HG03439 (cell line): Measurements from ENCODE around the gene KNOP1.
"Not testable (repeated sequence)": the region's sequence is repeated elsewhere in the genome, so short reads cannot be mapped to it uniquely, and the experiment has no call there.

ENCODE experiments used
- ATAC-seq: cut with Tn5 transposase; IDR thresholded peaks from one replicate; pipeline ENCODE4 v1.9.1; 2021; ENCODE audit warnings: mild to moderate bottlenecking, moderate library complexity; ENCODE audit not compliant: unreplicated experiment

Gene KNOP1

DNA sequence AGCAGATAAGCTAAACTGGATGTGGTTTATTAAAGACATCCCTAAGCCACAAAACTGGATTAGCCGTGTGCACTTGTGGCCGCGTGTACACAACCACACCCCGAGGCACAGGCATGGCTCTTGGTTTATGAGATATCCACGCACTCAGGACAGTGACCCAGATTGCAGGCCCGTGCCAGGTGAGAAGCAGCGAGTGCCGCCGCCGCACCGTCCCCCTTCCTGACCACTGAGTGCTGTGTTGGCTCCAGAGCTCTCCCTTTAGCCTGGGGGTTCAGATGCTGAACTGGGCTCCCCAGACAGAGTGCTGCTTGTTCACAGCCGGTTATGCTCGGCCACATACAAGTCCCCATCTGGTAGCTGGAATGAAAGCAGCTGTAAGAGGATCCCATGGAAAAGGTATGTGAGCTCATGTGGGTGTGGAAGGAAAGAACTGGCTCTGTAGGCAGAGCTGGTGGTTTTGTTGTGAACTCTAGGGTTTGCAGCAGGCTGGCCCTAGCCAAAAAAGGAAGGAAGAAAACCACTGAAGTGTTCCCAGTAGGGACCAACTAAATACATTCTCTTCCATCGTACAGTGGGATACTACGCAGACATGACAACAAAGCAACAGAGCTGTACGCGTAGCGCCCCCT lies 29.5 kb downstream of the KNOP1 start:
- ATAC-seq: no peak

DNA sequence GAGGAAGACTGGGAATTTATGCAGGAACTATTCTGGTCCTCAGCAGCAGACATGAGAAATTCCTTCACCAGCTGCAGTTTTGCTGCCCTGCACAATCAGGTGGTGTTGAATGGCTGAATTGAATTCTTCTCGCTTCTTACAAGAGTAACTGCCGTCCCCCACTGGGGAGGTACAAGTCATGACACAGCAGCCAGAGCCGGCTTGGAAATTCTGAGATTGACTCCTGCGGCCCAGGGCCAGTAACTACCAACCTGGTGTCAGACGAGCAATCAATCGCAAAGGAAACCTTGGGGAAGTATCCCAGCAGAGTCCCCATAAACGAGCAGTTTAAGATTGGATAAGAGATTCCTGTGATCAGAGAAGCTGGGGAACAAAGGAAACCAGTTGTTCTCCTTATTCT lies 30.7 kb downstream of the KNOP1 start:
- no peak for ATAC-seq

DNA sequence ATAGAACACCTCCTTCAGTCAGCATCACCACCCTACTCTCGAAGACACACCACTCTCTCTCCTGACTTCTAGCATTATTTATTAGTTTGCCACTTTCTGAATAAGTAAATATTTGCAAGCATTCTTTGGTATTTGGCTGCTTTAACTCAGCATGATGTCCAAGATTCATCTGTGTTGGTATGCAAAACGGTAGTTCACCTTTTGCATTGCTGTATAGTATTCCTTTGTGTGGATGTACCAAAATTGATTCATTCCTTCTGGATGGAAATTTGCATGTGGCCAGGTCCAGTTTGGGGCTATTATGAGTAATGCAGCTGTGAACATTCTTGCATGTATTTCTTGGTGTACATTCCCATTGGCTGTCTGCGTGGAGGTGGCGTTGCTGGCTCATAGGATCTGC lies 32.9 kb downstream of the KNOP1 start:
- no peak for ATAC-seq

DNA sequence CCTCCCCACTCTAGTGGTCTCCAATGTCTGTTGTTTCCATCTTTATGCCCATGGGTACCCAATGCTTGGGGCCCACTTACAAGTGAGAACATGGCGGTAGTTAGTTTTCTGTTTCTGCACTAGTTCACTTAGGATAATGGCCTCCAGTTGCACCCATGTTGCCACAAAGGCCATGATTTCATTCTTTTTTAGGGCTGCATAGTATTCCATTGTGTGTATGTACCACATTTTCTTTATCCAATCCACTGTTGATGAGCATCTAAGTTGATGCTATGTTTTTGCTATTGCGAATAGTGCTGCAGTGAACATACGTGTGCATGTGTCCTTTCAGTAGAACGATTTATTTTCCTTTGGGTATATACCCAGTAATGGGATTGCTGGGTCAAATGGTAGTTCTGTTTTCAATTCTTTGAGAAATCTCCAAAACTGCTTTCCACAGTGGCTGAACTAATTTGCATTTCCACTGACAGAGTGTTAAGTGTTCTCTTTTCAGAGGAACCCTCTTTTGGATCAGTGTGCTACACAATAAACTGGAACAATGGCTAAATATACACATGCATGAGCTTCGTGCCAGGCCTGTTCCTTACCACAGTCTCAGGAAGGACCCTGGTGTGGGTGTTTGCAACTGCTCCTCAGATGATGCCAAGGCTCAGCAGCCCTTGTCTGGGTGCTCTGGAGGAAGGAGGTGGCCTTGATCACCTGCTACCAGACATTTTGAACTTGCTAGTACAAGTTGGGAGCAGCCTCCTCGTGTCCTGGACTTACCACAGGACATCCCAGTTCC lies 34.4 kb downstream of the KNOP1 start:
- no peak for ATAC-seq

DNA sequence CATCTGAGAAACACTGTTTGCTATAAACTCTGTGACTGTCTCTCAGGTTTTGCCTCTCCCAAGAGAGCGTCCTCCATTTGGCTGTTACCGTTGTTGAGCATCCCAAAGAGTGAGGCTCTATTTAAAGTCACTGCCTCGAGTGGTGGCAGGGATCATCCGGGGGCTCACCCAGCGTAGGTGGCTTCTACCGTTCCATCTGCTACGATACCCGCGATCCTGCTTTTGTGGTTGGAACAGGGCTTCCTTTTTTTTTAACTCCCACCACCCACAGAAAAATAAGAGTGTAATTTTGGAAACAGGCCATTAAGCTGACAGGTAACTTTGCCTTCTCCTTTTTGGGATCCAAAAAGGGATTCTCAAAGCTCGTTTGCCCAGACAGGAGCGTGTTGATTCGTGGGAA lies 36.4 kb downstream of the KNOP1 start:
- ATAC-seq: no peak

DNA sequence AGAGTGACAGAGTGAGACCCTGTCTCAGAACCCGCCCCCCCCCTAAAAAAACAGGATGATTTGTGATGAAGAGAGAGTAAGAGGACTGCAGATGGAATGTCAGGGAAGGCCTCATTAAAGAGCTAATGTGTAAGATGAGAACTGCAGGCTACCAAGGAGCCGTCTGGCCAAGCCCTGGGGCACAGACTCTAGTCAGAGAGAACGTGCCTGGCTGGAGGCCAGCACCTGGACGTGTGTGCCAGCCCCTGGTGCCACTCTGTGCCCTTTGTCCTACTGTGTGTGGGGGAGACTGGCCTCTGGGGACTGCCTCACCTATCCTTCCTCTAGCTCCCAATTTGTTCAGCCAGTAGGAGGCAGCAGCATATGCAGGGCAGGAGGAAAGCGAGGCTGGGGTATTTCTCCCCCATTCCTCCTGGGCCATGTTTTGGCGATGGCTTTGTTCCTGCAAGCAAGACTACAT lies 37.1 kb downstream of the KNOP1 start:
- no peak for ATAC-seq

DNA sequence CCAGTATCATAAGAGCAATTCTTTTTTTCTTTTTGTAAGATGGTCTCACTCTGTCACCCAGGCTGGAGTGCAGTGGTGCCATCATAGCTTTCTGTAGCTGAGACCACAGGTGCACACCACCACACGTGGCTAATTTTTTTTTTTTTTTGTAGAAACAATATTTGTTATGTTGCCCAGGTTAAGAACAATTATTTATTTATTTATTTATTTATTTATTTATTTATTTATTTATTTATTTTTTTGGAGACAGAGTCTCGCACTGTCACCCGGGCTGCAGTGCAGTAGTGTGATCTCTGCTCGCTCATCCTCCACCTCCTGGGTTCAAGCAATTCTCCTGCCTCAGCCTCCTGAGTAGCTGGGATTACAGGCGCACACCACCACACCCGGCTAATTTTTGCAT lies 38.7 kb downstream of the KNOP1 start:
- ATAC-seq: not testable (repeated sequence)

DNA sequence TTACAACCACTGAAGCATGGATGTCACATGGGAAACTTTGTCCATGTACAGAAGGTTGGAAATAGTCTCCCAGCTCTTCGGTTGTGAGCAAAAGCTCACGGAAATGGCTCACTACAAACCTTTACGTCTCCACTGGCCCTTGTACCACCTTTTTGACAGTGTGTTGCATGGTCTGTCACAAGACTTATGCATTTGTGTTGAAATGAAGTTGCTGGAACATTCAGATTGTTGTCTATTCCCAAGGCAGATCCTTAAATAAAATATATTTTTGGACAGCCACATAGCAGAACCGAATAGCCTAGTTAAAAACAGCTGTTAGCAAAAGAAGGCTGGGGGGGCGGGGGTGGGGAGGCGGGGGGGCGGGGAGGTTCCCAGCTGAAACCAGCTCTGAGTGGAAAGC lies 39.2 kb downstream of the KNOP1 start:
- no peak for ATAC-seq

DNA sequence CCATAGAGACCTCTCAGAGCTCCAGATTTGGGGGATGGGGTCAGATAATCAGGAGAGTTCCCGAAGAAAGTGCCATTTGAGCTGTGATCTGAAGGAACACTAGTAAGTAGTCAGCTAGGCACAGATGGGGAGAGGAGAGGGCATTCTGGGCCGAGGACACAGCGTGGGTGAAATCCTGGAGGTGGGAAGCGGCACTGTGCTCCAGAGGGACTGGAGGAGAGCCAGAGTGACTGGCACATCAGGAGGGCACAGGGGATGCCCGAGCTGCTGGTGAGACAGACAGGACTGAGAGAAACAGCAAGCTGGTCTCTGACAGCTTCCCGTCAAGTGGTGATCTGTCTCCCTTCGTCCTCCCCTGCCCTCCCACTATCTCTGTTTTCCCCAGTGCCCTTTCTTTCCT lies 40.6 kb downstream of the KNOP1 start:
- ATAC-seq: no peak

DNA sequence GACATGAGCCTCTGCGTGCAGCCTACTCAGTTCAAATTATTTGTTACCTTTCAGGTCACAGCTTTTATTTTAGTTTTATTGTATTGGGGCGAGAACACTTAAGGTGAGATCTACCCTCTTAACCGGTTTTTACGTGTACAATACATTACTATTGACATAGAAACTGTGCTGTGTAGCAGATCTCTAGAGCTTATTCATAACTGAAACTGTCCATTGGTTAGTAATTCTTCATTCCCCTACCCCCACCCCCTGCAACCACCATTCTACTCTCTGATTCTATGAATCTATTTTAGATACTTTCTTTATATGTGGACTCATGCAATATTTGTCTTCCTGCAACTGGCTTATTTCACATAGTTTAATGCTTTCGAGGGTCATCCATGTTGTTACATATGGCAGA lies 43.5 kb downstream of the KNOP1 start:
- ATAC-seq: no peak

DNA sequence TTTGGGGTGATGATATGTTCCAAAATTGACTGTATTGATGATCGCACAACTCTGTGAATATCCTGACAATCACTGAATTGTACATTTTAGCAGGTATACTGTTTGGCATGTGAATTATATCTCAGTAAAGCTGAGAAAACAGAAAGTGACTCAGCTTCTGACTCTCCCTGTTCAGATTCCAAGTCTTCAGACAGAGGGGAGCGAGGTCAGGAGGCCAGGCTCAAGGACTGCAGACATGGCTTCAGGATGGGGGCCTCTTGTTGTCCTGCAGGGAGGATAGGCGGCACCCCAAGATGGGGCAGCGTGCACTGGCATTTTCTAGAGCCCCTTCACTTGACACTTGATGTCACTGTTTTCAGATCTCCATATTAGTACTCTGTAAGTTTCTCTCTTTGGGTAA lies 45.6 kb downstream of the KNOP1 start:
- no peak for ATAC-seq

DNA sequence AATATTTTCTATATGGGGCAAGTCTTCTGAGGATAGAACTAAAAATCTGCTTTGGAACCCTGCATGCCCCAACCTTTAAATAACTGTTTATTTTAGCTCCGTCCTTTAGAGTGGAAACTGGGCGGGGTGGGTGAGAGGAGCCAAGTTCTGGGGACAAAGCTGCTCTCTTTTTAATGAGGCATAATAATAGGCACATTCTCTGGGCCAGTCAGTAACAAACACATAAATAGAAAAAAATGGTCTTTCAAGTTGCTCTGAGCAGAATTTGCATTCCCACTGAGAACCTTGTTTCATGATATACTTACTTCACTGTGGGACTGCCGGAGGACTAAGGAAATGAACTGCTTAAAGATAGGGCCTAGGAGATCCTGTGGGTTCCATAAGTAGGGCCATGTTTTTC lies 51.5 kb downstream of the KNOP1 start:
- ATAC-seq: no peak

DNA sequence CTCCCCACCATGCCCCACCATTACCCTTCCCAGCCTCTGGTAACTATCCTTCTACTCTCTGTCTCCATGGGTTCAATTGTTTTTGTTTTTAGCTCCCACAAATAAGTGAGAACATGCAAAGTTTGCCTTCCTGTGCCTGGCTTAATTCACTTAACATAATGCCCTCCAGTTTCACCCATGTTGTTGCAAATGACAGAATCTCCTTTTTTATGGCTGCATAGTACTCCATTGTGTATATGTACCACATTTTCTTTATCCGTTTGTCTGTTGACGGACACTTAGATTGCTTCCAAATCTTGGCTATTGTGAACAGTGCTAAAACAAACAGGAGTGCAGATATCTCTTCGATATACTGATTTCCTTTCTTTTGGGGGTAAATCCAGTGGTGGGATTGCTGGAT lies 52.7 kb downstream of the KNOP1 start:
- ATAC-seq: not testable (repeated sequence)

DNA sequence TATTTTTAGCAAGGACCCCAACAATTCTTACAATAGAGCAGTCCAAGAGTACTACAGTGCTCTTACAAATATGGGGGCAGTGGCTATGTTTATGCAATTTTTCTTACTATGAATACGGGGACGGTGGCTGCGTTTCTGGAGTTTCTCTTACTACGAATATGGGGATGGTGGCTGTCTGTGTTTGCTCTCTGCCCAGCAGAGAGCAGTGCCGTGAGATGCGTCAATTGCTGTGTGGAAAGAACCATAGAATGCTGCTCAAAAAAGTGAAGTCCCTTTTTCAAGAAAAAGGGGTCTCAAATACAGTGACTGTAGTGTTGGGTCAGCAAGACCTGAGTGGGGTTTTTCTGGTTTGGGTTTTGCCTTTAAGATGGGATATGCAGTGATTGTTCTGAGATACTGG lies 53.9 kb downstream of the KNOP1 start:
- ATAC-seq: no peak

DNA sequence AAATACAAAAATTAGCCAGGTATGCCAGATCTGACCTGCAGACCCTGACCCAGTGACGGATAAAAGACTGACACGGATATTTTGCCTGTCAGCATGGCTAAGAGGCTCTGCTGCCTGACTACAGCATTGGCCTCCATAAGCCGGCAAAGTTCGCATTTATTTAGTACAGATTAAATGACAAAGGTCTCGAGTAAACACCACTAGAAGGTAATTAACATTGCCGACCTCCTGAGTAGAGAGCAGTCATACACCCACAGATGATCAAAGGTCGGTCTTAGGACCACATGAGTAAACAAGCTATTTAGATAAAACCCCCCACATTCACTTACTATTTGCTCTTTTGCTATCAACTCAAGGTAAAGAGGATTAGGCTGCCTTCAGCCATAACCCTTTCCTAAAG lies 55.7 kb downstream of the KNOP1 start:
- ATAC-seq: no peak

DNA sequence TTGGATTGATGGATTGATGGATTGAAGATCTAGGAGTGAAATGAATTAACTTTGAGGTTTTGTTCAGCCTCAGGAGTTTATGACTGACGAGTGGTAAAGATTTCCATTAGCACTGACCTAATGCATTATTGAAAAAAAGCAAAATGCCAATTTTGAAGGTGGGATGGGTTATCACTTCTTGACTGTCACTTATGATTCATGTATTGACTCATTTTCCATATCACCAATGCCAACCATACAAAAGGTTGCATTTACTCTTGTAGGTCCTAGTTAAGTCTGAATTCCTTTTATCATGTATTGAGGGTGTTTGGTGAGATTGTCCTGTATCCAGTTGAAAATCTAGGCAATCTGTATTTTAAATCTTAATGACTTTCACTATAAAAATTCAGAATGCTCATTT lies 57.6 kb downstream of the KNOP1 start:
- ATAC-seq: no peak

DNA sequence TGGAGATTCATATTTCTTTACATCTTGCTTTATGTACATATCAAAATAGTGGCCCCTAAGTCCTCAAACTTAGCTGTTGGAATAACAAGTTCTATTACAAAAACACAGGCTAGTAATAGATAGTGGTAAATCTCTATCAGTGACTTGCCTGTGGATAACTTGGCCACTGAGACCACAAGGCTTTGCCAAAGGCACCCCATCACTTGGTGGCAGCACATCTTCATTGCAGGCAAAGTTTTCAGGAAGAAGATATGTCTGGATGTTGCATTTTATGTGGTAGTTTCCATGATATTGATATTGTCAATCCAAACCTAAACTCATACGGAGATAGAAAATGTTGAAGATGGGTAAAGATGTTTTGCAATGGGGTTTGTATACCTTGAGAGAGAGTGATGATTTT lies 58.5 kb downstream of the KNOP1 start:
- ATAC-seq: no peak

DNA sequence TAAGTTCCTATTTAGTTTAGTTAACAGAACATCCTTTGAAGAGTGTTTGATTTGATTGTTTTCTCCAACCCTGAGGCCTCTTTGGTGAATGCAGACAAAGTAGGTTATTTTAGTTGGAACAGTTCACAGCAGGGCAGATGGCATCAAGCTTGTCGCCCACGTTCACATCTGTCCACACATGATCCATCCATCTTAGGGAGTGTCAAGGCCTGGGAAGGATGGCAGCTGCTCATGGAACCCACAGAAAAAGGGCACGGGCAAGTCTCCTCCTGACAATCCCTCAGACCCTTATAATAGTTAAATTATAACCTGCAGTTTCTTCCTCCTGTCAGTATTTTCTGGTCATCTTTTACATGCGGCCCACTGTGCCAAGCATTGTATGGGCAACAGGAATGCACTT lies 60.2 kb downstream of the KNOP1 start:
- ATAC-seq: no peak

DNA sequence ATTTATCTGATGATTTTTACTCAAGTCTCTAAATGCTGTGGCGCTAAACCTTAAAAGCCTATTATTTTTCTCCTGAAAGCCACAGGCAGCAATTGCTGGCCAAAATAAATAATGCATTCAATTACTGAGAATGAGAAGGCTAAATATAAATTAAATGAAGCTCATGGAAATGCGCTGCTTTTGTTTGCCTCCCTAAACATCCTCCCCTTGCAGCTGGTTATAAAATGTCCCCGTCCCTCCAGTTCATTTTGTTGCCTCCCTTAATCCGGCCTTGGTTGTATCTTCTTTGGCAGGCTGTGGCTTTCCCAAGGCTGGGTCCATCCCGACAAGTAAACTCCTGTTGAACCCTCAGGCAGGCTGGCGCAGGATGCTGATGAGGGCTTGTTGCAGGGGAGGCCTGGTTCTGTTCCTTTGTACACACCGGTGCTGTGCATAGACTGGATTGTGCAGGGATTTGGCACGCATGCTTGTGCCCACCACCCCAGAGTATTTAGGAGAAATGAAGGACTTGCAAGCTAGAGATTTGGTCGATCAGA lies 62.7 kb downstream of the KNOP1 start:
- no peak for ATAC-seq

DNA sequence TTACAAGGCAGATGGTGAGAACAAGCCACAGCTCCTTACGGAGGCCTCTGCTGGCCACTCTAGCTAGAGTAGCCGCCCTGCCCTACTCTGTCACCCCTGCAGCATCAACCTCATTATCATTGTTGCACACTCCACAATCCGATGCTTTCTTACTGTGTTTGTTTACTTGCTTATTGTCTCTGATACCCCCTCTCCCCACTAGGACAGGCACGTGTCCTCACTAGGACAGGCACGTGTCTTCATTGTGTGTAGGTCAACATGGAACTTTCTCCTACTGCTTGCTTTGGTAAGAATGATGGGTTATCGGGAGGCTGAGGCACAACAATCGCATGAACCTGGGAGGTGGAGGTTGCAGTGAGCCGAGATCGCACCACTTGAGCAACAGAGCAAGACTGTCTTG lies 63.9 kb downstream of the KNOP1 start:
- ATAC-seq: no peak
